22Rv1 (cell line): Measurements from ENCODE around the gene SMCO3.

Experiments
- CTCF ChIP-seq: fragments of 450-650 bp; IDR thresholded peaks from 2 replicates; pipeline ENCODE4 v1.5.1; 2017; ENCODE audit warnings: mild to moderate bottlenecking
- ZFX ChIP-seq: fragments of 450-650 bp; IDR thresholded peaks from 2 replicates; pipeline ENCODE4 v1.6.1; 2017; ENCODE audit warnings: antibody characterized with exemption, borderline replicate concordance

- TF ChIP-seq CTCF: no peak
- no peak for TF ChIP-seq ZFX
These were observed 11.3 kb upstream of the SMCO3 start for GRCh38 chr12:14825256-14825655.
